Epidermal melanocyte (primary cell): ENCODE data around the gene ZBTB8B.

Experiments
- DNase-seq: peaks from one replicate; pipeline ENCODE4 v3.0.0; 2011; ENCODE audit warnings: low spot score; ENCODE audit not compliant: insufficient read length

ZBTB8B gene

DNA sequence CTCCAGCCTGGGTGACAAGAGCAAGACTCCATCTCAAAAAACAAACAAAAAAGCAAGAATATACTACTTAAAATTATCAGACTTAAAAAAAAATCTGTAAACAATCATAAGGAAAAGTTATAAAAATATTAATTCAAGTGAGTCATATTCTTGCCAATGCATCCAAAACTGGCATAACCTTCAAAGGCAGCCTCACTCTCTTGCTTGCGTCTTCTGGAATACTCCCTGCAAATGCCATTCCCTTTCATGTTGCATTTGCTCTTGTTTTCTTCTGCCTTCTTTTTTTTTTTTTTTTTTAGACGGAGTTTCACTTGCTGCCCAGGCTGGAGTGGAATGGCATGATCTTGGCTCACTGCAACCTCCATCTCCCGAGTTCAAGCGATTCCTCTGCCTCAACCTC is 42.1 kb downstream of the ZBTB8B start:
- no peak for DNase-seq

DNA sequence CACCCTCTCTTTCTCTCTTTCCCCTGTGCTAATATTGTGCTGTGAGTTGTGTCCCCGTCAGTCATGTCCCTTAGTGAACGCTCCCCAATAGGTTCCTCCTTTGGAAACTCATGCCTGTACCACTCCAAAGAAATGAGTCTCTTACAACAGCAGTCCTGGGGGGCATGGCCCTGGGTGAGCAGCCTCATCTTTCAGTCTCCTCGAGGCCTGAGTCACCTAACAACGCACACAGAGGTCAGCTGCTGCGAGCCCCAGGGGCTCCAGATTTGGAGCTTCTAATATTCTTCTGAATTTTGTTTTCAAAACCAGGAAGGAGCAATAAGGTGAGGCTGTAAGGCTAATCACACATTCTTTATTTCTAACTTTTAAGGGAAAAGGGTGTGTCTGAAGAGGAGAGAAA is 43.9 kb downstream of the ZBTB8B start:
- no peak for DNase-seq

DNA sequence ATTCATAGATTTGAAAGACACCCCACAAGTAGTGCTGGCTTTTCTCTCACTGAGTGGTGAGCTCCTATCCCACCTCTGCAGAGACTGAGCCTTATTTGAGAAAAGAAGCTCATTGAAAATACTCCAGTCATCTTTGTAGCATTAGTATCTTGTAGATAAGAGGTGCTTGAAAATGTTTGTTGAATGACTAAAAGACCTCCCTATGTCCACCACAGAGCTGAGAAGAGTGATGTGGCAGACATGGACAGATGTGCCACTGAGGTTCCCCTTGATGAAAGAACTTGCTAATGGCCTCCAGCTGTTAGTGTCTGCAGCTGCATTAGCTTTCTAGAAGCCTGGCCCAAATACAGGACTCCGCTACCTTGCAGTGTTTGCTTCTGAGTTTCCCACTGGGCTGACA is 45.1 kb downstream of the ZBTB8B start:
- DNase-seq: no peak
